ENCODE measurements around the gene SLC8A3.

SLC8A3 gene

DNA sequence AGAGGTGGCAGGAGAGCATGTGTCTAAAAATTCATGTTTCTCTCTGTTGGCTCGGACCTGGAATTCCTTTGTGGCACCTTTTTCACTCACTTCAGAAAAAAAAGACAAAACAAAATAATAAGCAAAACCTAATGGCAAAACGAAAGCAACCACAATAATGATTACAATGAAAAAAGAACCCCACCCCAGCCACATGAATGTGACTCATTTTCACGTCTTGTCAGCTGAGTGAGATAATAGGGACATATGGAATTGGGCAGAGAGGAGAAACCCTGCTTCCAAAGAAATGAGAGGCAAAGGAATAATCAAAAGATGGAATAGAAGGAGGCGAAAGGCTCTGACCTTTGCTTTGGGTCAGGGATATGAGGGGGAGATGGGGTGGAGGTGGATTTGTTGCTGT is 143.4 kb downstream of the SLC8A3 start:
- ATAC-seq: no peak
- no peak for DNase-seq (ENCODE audit: low spot score in 2 of 2)
- Mint-ChIP-seq H3K36me3 (no peaks in the 10 kb centered on the region), H3K4me1 (no peaks in the 10 kb centered on the region), H3K4me3 (no peak overlapping the region), H3K9me3 (no peaks in the 10 kb centered on the region), H3K27ac (no peak overlapping the region)

DNA sequence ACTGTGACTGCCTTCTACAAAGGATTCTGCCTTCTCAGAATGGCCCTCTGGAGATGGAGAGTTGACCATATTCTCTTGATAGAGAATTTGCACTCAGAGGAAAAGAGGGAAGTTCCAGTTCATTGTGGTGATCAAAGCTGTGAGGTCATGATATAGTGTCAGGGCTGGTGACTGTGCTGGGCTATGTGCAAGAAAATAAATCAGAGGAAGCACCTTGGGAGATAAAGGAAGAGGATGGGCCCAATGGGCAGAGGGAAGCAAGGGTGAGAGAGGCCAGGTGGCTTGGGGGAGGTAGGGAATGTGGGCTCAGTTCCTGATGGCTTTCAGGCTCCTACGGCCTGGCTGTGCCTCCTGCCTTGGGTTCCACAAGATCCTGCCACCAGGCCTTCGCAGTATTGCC is 145.8 kb downstream of the SLC8A3 start:
- Mint-ChIP-seq H3K4me1 (no peaks in the 10 kb centered on the region), H3K4me3 (no peak overlapping the region), H3K36me3 (no peaks in the 10 kb centered on the region), H3K27ac (no peak overlapping the region), H3K9me3 (no peaks in the 10 kb centered on the region)
- DNase-seq (ENCODE audit: low spot score in 2 of 2) (no peak), ATAC-seq (no peak)

DNA sequence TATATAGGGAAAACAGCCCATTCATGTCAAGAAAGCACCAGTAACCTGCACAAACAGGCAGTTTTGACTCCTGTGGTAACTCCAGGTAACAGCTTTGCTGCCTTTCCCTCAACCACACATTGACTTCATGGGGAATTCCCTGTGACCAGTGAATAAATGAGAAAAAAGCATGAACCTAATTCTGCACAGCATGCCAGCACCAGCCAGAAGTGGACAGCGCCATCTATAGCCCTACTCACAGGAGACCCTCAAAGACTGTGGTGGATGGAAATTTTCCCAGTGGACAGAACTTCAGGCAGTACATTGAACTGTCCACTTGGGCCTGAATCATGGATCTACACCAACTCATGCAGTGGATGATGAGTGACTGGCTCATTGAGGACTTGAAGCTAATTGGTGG is 152.1 kb downstream of the SLC8A3 start:
- Mint-ChIP-seq H3K36me3 (no peaks in the 10 kb centered on the region), H3K4me1 (no peaks in the 10 kb centered on the region), H3K27ac (no peak overlapping the region), H3K9me3 (no peaks in the 10 kb centered on the region), H3K4me3 (no peak overlapping the region)
- DNase-seq (ENCODE audit: low spot score in 2 of 2): no peak
- ATAC-seq: no peak

DNA sequence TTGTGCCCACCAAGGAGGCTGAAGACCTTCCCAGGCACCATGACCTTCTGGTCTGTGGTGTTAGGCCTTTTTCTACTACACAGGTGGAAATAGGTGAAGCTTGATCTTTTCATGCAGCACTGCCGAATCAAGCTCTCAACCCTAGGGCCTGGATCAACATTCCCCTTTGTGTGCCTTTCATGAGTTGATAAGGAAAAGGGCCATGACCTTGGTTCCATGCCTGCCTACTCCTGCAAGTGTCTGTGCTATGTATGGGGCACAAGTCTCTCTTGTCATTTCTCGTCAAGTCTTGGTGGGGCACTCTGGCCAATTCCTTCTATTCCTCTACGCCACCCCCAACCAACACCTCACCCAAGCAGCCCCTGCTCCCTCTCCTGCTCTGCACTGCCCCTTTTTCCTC is 154.5 kb downstream of the SLC8A3 start:
- no peak for DNase-seq (ENCODE audit: low spot score in 2 of 2)
- Mint-ChIP-seq H3K9me3 (no peaks in the 10 kb centered on the region), H3K4me3 (no peak overlapping the region), H3K4me1 (no peaks in the 10 kb centered on the region), H3K27ac (no peak overlapping the region), H3K36me3 (no peaks in the 10 kb centered on the region)
- no peak for ATAC-seq

DNA sequence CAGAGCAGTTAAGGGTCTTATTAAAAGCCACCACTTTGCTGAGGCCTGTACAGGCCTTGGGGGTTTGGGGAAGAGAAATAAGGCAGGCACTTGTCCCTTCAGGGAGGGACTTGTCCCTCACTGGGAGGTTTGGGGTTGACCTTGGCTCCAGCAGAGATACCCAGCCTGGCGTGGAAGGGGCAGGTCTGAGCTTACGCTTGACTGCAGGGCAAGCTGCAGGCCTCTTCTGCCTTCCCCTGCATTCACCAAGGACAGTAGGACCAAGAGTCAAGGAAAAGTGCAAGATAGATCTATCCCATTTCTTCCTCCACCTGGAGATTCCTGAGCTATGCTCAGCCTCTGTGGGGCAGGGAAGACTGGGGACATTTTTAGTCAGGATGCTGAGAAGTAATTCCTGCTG is 155.2 kb downstream of the SLC8A3 start:
- H3K27ac Mint-ChIP-seq: no peak overlapping the region
- DNase-seq (ENCODE audit: low spot score in 2 of 2) (no peak), ATAC-seq (no peak)
- no peaks in the 10 kb centered on the region for H3K4me1 Mint-ChIP-seq
- no peaks in the 10 kb centered on the region for H3K36me3 Mint-ChIP-seq
- no peaks in the 10 kb centered on the region for H3K9me3 Mint-ChIP-seq
- H3K4me3 Mint-ChIP-seq: no peak overlapping the region

DNA sequence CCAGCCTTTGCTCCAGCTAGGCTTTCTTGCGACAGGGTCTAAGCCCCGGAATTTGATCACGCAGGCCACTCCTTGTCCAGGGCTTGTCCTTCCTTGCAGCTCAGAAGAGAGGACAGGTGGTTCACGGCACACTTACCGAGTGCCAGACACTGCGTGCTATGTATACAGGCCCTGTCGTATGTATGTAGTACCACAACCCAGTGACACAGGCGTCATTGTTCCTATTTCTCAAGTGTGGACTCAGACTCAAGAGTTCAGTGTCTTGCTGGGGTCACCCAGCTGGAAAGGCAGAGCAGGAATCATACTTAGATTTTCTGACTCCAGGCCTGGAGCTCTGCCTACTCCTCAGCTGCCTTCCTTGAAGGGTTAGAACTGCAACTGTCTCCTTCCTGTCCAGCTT is 155.6 kb downstream of the SLC8A3 start:
- H3K4me3 Mint-ChIP-seq: no peak overlapping the region
- peaks cover 2% of the 10 kb centered on the region for H3K4me1 Mint-ChIP-seq
- ATAC-seq: no peak
- no peaks in the 10 kb centered on the region for H3K36me3 Mint-ChIP-seq
- DNase-seq (ENCODE audit: low spot score in 2 of 2): no peak
- H3K9me3 Mint-ChIP-seq: no peaks in the 10 kb centered on the region
- H3K27ac Mint-ChIP-seq: no peak overlapping the region

DNA sequence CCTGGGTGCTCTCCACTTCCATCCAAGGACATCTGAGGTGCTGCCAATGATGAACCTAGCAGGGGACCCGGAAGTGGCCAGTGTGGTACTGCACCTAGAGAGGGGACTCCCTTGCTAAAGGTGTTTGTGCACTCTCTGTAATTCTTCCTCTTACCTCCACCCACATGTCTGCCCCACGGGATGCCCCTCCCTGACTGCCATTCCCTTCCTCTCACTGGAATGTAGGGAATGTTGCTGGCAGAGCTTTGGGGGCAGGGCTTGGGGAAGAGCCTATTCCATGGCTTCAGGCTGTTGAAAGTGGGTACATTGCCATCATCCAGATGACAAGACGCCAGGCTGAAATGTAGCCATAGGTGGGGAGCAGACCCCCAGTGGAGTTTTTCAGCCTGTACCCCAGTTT is 156.3 kb downstream of the SLC8A3 start:
- Mint-ChIP-seq H3K36me3 (no peaks in the 10 kb centered on the region), H3K27ac (no peak overlapping the region), H3K4me3 (no peak overlapping the region), H3K9me3 (no peaks in the 10 kb centered on the region), H3K4me1 (peaks cover 5% of the 10 kb centered on the region)
- no peak for DNase-seq (ENCODE audit: low spot score in 2 of 2)
- no peak for ATAC-seq

DNA sequence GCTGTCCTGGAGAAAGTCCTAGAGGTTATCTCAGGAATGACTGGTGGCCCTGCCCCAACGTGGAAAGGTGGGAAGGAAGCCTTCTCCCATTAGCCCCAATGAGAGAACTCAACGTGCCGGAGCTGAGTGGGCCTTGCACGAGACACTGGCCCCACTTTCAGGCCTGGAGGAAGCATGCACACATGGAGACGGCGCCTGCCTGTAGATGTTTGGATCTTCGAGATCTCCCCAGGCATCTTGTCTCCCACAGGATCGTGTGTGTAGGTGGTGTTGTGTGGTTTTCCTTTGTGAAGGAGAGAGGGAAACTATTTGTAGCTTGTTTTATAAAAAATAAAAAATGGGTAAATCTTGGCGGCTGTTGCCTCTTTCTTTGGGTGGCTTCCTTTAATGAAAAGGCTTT is 156.7 kb downstream of the SLC8A3 start:
- ATAC-seq (no peak), DNase-seq (ENCODE audit: low spot score in 2 of 2) (no peak)
- Mint-ChIP-seq H3K36me3 (no peaks in the 10 kb centered on the region), H3K4me3 (no peak overlapping the region), H3K4me1 (peaks cover 5% of the 10 kb centered on the region), H3K9me3 (no peaks in the 10 kb centered on the region), H3K27ac (no peak overlapping the region)

DNA sequence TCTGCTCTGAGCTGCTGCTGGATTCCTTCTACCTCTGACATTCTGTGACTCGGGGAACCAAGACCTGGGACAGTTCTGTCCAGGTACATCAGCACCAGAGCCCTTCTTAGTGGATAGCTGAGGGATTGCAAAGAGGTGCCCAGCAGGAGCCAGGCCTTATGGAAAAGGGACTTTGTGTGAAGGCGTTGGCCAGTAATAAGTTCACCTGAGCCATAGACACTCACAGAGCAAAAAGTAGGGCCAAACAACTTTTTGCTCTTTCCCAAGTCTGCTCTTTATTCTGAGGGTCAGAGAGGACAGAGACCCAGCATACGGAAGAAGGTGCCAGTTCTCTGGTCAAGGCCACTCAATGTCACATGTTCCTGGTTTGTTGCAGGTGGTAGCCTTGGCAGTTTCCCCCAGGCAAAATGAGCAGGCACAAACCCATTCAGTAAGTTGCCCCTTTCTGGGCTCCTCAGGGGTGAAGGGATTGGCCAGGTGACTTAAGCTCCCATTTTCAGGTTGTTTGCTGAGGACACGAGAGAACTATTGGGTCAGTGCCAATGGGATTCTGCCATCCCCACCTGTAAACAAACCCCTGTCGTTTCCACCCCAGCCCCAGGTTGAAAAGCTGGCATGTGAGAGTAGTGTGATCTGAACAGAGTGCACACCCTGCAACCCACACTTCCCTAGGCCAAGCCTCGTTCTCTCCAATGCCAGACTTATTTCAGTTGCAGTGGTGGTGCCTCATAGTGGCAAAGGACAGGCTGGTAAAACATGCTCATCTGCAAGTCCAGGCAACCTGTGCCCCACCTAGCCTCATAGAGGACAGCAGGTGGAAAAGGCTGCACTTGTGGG is 159.2 kb downstream of the SLC8A3 start:
- peaks cover 5% of the 10 kb centered on the region for H3K4me1 Mint-ChIP-seq

DNA sequence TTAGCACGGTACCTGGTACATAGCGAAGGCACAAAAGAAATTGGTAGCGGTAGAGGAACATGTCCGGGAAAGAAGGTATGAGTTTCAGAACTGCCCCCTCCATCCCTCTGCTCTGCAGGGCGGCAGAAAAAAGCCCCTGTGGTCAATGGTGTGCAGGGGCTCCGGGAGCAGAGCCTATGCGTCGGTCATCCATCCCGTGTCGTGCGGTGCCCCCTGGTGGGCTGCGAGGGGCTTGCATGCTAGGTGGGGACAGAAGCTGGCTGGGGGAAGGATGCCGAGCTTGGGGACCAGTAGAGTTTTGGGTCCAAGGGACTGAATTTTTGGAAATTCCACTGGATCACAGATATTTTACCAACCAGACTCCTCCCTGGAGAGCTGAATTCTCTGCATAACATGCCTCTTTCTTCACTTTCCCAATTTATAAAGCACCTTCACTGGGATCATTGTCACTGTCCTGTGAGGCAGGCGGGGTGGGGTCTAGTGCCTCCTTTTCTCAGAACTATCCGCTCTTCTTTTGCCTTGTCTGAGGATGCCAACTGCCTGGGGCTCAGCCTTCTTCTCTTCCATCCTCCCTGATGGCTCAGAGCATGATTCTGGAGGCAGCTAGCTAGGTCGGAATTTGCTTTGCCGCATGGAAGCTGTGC is 160.8 kb downstream of the SLC8A3 start:
- H3K36me3 Mint-ChIP-seq: no peaks in the 10 kb centered on the region
- H3K9me3 Mint-ChIP-seq: no peaks in the 10 kb centered on the region
- H3K4me1 Mint-ChIP-seq: peaks cover 5% of the 10 kb centered on the region
- DNase-seq (ENCODE audit: low spot score in 2 of 2): peak; percentile 60 to 86
- no peak overlapping the region for H3K27ac Mint-ChIP-seq
- peak; percentile 49 for ATAC-seq
- no peak overlapping the region for H3K4me3 Mint-ChIP-seq

More for the DNA sequence above, 159.2 kb downstream of the SLC8A3 start:
- DNase-seq (ENCODE audit: low spot score in 2 of 2) (no peak), ATAC-seq (no peak)
- H3K36me3 Mint-ChIP-seq: no peaks in the 10 kb centered on the region
- no peaks in the 10 kb centered on the region for H3K9me3 Mint-ChIP-seq
- H3K4me3 Mint-ChIP-seq: no peak overlapping the region
- no peak overlapping the region for H3K27ac Mint-ChIP-seq

DNA sequence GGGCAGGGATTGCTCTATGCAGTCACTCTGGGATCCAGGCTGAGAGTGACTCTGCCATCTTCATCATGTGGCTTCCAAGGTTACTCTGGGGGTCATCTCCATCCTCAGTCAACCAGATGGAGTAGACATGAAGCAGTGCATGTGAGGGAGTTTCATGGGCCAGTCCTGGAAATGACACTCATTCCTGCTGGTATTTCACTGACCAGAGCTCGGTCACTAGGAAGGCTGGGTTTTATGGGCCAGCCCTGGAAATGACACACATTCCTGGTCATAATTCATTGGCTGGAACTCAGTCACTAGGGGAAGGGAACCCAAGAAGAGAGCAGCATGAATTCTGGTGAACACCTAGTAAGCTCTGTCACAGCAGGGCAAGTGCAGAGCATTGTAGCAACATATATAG is 164.9 kb downstream of the SLC8A3 start:
- no peaks in the 10 kb centered on the region for H3K36me3 Mint-ChIP-seq
- H3K27ac Mint-ChIP-seq: no peak overlapping the region
- H3K4me3 Mint-ChIP-seq: no peak overlapping the region
- no peaks in the 10 kb centered on the region for H3K9me3 Mint-ChIP-seq
- DNase-seq (ENCODE audit: low spot score in 2 of 2) (no peak), ATAC-seq (no peak)
- H3K4me1 Mint-ChIP-seq: peaks cover 8% of the 10 kb centered on the region

DNA sequence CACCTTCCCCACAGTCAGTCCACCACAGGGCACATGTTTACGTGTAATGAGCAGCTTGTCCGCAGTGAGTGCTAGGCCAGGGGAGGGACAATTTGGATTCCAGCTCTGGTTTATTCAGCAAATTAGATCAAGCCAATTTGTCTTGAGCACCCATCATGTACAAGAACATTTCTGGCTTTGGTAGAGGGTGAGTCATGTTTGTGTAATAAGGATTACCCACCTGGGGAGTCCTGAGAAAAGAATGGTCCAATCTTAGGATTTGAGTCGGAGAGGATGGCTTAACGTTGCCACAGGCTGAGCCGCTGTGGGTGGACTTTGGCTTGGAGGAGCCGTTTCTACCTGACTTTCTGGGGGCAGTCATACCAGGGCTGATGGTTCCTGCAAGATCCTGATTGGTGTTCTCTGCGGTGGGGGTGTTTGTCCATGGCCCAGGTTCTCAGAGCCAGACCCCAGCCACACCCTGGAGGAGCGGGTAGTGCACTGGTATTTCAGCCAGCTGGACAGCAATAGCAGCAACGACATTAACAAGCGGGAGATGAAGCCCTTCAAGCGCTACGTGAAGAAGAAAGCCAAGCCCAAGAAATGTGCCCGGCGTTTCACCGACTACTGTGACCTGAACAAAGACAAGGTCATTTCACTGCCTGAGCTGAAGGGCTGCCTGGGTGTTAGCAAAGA is 165.8 kb downstream of the SLC8A3 start:
- H3K4me3 Mint-ChIP-seq: no peak overlapping the region

DNA sequence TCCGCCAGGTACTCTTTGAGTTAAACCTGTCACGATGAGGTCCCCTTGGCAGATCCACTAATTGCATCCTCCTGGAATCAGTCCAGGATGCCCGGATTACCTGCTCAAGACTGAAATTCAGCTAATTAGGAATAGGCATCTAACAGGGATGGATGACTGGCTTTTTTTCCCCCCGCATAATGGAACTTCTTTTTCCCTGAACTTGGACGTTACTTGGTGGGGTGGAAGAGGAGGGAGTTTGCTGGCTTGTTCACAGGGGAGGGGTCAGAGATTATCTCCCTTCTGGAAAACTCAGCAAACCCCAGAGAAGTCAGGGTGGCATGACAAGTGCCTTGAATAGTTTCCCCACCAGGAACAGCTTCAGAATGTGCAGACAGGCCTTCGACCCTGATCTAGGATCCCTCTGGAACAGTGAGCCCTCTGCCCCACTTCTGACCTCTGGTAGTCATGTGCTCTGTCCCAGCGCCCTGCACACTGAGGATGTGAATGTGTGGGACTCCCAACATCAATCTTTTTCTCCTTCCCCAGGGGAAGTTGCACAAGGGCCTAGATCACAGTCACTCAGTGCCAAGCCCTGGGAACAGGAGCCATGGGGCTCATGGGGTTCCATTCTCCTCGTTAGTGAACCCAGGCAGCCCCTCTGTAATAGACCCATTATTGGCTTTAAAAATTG is 167.1 kb downstream of the SLC8A3 start:
- H3K36me3 Mint-ChIP-seq: no peaks in the 10 kb centered on the region
- no peak overlapping the region for H3K27ac Mint-ChIP-seq
- H3K9me3 Mint-ChIP-seq: no peaks in the 10 kb centered on the region
- no peak overlapping the region for H3K4me3 Mint-ChIP-seq
- H3K4me1 Mint-ChIP-seq: peaks cover 17% of the 10 kb centered on the region
- ATAC-seq (no peak), DNase-seq (ENCODE audit: low spot score in 2 of 2) (no peak)

More for the DNA sequence above, 165.8 kb downstream of the SLC8A3 start:
- no peaks in the 10 kb centered on the region for H3K36me3 Mint-ChIP-seq
- DNase-seq (ENCODE audit: low spot score in 2 of 2): no peak
- ATAC-seq: no peak
- H3K4me1 Mint-ChIP-seq: peaks cover 13% of the 10 kb centered on the region
- no peak overlapping the region for H3K27ac Mint-ChIP-seq
- H3K9me3 Mint-ChIP-seq: no peaks in the 10 kb centered on the region

DNA sequence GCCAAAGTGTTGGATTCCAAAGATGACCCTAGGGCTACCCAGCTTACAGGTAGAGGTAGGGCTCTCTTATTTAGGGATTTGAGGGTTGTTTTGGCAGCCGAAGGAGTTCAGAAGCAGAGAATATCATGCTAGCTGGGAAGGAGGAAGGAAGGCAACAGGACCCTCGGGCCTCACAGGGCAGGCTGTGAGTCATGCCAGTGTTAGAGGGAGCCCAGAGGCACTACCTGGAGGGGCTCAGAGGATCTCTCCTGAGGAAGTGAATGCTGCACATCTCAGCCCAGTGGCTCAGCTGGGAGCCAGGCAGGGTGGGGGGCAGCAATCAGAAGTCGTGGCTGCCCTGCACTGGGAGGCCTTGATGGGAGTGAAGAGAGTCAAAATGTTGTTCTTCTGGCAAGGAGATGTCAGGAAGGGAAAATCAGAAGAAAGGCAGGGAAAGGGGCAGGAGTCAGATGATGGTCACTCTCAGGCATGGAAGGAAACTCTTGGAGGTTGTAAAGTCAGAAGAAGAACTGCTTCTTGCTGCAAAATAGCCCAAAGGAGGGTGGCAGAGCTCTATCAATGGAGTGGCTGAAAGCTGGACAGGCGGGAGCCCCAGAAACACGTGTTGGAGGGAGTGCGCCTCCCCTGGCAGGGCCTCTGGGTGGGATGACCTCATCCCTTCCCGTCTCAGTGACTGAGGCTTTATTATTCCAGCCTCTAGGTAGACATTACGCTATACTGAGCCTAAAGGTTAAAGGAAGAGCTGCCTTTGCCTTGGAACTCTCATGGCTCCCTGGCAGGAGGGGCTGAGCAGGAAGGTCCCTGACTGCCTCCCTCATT is 168.2 kb downstream of the SLC8A3 start:
- Mint-ChIP-seq H3K27ac (no peak overlapping the region), H3K36me3 (no peaks in the 10 kb centered on the region), H3K4me1 (peaks cover 17% of the 10 kb centered on the region), H3K4me3 (no peak overlapping the region), H3K9me3 (no peaks in the 10 kb centered on the region)
- DNase-seq (ENCODE audit: low spot score in 2 of 2) (no peak), ATAC-seq (peak; percentile 20)

DNA sequence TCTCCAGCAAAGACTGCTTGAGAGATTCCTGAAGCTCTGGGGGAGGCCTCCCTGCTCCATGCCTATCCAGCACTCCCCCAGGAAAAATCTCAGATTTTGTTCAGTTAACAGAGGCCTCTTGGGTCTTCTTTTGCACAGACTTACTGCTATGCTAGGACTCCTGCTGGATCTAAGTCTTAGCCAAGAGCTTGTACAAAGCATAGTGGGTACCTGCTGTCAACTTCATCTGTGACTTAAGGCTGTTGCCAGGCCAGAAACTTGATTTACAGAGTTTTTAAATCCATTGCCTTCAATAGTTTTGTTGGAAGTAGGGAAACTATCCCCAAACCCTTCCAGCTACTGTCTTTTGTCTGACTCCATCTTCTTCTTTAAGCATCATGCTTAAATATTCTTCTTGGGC is 169.1 kb downstream of the SLC8A3 start:
- ATAC-seq (no peak), DNase-seq (ENCODE audit: low spot score in 2 of 2) (no peak)
- Mint-ChIP-seq H3K36me3 (no peaks in the 10 kb centered on the region), H3K27ac (no peak overlapping the region), H3K4me3 (no peak overlapping the region), H3K9me3 (no peaks in the 10 kb centered on the region), H3K4me1 (peaks cover 17% of the 10 kb centered on the region)

All from stimulated activated effector memory CD8-positive, alpha-beta T cell treated with anti-CD3 and anti-CD28 coated beads, Interleukin-12 subunit alpha, Interleukin-12 subunit beta, amount 100 ng/mL, for 72 hours (primary cell).